ENCODE measurements around the gene SOD3. TPM values are rescaled to one million over a fixed set of nuclear protein-coding genes. Genes with fewer than 3 reads are reported as not detected.

SOD3 gene
- polyA plus RNA-seq, 12 donors, result 13.8 to 36.0 (median 19.0) TPM; not detected in 1

GRCh38 chr4:24837781-24838180, 42.4 kb downstream of the SOD3 start:
- DNase-seq, result no peak

- no peak for DNase-seq
Measured at GRCh38 chr4:24840362-24840761, 45.0 kb downstream of the SOD3 start.

GRCh38 chr4:24840826-24841543, 45.6 kb downstream of the SOD3 start:
- no peak for DNase-seq

DNA sequence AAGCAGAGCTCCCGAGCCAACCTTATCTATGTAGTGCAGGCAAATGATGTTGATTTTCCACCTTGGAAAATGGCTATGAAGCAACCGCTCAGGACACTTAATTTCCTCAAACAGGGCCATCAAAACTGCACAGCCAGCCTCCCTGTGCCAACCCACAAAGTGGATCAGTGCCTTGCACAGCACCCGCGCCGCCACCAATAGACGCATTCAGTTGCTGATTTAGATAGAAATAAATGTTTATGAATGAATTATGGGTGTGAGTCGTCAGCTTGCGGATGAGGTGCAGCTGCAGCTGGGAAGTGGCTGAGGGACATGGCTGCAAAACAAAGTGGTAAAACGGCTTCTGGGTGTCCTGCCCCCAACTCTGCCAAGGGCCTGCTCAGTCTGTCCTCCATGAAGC, 47.0 kb downstream of the SOD3 start:
- no peak for DNase-seq

DNA sequence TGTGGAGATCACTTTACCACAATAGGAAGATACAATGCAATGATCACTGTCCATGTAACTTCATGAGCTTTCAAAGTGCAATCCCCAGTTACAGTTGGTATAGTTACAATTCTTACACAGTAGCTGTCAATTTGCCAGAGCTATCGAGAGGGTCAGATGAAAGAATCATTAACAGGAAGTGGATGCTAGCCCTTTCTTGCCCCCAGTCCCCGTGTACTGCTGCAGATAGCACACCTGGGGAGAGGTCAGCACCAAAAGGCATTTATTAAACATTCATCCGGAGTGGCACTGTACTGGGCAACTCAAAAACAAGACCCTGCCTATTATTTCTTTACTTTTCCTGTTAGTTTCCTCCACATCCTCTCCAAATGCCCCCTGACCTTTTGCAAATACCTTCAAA, 47.7 kb downstream of the SOD3 start:
- no peak for DNase-seq

GRCh38 chr4:24845132-24845531, 49.8 kb downstream of the SOD3 start:
- DNase-seq, result no peak

DNA sequence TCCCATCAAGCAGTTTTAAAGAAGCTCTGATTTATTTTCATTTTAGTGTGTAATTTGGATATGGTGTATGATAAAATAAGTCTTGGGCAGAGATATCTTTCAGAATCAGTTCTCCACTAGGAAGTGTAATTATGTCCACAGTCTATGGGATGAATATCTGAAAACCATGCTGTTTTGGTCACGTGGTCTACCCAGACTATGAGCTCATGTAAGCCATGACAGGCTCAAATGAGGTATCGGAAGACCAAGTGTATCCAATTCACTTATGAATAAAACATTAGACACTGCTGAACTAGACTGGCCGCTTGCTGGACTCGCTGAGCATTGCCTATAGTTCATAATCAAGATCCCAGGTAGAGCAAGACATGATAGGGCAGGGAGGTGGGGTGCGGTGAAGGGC, 50.5 kb downstream of the SOD3 start:
- no peak for DNase-seq

- DNase-seq, result no peak
Measured at GRCh38 chr4:24846716-24847115, 51.3 kb downstream of the SOD3 start.

GRCh38 chr4:24849351-24849750, 54.0 kb downstream of the SOD3 start:
- DNase-seq, result no peak

DNA sequence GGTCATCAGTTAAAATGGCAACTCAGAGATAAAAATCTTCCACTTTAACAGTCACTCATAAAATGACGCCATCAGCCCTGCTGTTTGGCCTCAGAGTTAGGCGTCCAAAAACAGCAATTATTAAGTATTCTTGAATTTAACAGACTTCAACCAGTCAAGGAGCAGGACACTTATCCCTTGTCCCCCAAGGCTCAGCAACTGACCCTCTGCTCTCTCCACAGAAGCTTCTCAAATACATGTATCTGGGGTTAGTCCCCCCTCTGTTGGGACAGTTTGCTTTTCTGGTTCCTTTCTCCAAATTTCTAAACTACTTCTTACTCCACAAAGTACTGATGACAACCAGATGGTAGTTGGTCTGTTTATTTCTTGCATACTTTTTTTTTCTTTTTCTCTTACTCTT, 54.4 kb downstream of the SOD3 start:
- DNase-seq, result peak; percentile 33

Other genes with a start within 250 kb of the SOD3 start
- gene DHX15, start 211.0 kb upstream of the SOD3 start, polyA plus RNA-seq (ENCODE audit: insufficient read length in 12 of 12), result 100 to 1,000 TPM in 10 of 12 donors, 10 to 100 TPM in 1, not detected in 1; 89.1 to 164 (median 130) TPM
- gene CCDC149, start 117.5 kb downstream of the SOD3 start, polyA plus RNA-seq (ENCODE audit: insufficient read length in 12 of 12), result 10 to 100 TPM in 8 of 12 donors, 1 to 10 TPM in 3, not detected in 1; 7.9 to 15.5 (median 11.7) TPM
- 1 to 10 TPM in 11 of 12 donors, not detected in 1; 2.1 to 7.7 (median 4.6) TPM for gene LGI2, start 235.4 kb downstream of the SOD3 start, polyA plus RNA-seq (ENCODE audit: insufficient read length in 12 of 12)